ENCODE measurements around the gene NOTUM.
"Not testable (repeated sequence)": the region's sequence is repeated elsewhere in the genome, so short reads cannot be mapped to it uniquely, and the experiment has no call there.

NOTUM gene

DNA sequence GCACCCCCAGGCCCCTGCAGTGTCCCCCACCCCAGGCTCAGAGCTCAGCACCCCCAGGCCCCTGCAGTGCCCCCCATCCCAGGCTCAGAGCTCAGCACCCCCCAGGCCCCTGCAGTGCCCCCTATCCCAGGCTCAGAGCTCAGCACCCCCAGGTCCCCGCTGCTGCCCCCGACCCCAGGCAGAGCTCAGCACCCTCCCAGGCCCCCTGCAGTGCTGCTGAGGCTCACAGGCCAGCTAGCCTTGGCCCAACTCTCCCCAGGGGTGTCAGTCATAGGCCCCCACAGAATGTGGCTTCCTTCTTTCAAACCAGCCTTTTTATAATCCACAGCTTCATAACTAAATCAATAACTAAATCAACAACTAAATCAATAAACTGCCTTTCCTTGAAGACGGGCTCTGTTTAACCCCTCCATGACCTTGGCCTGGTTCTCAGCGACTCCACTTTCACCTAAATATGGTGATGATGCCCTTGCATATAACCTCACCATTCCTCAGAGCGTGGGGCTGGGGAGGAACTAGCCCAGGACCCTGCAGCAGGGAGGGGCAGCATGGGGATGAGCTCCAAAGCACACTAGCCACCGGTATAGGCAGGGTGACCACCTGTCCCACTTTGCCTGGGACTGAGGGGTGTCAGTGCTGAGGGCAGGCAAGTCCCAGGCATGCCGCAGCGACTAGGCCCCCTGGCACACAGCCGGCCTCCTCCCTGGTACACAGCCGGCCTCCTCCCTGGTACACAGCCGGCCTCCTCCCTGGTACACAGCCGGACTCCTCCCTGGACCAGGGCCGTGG lies 5.0 kb downstream of the NOTUM start:
- Histone ChIP-seq H3K36me3 (ENCODE audit: insufficient read depth, low read length) (no peaks in the 10 kb centered on the region), H2AFZ (ENCODE audit: low read depth, low read length) (no peak overlapping the region), H4K20me1 (ENCODE audit: insufficient read depth, low read length) (no peaks in the 10 kb centered on the region), H3K4me3 (ENCODE audit: low read depth in 1 of 2, low read length in 2 of 2) (no peak overlapping the region), H3K4me1 (ENCODE audit: insufficient read depth, low read length) (peaks cover 15% of the 10 kb centered on the region), H3K79me2 (ENCODE audit: insufficient read depth, low read length) (no peaks in the 10 kb centered on the region), H3K9ac (ENCODE audit: low read depth, low read length) (no peak overlapping the region), H3K27me3 (ENCODE audit: insufficient read depth, low read length, poor library complexity) (peaks cover 18% of the 10 kb centered on the region), H3K9me3 (ENCODE audit: insufficient read depth, low read length, severe bottlenecking) (no peaks in the 10 kb centered on the region), H3K27ac (ENCODE audit: low read length) (no peak overlapping the region), H3K4me2 (ENCODE audit: insufficient read depth, low read length) (no peak overlapping the region)
- TF ChIP-seq EZH2 (IDR thresholded peaks at IDR 0.05; ENCODE audit: borderline replicate concordance, low read depth, low read length, severe bottlenecking) (no peak), CTCF (IDR thresholded peaks at IDR 0.05; ENCODE audit: borderline replicate concordance, extremely low read depth, low read length, poor library complexity, severe bottlenecking) (no peak)
- no peak for DNase-seq
- no peak for ATAC-seq (ENCODE audit: insufficient read depth, low read depth)

DNA sequence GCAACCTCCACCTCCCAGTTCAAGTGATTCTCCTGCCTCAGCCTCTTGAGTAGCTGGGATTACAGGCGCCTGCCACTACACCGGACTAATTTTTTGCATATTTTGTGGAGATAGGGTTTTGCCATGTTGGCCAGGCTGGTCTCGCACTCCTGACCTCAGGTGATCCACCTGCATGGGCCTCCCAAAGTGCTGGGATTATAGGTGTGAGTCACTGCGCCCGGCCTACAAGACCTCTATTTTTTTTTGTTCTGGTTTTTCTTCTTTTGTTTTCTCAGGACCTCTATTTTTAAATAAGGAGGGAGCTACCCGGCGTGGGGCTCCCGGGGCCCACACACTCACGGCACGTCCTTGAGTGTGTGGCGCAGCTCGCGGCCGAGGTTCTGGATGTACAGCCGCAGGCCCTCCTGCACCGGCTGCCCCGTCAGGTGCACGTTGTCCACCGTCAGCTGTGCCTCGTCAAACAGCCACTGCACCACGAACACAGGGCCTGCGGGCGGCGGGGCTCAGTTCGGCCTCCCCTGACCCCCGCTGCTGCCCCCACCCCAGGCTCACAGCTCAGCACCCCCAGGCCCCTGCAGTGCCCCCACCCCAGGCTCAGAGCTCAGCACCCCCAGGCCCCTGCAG lies 5.8 kb downstream of the NOTUM start:
- H4K20me1 ChIP-seq (ENCODE audit: insufficient read depth, low read length), result no peaks in the 10 kb centered on the region
- DNase-seq (no peak), ATAC-seq (ENCODE audit: insufficient read depth, low read depth) (no peak)
- no peaks in the 10 kb centered on the region for H3K79me2 ChIP-seq (ENCODE audit: insufficient read depth, low read length)
- TF ChIP-seq CTCF (IDR thresholded peaks at IDR 0.05; ENCODE audit: borderline replicate concordance, extremely low read depth, low read length, poor library complexity, severe bottlenecking) (no peak), EZH2 (IDR thresholded peaks at IDR 0.05; ENCODE audit: borderline replicate concordance, low read depth, low read length, severe bottlenecking) (no peak)
- no peak overlapping the region for H3K9ac ChIP-seq (ENCODE audit: low read depth, low read length)
- H3K36me3 ChIP-seq (ENCODE audit: insufficient read depth, low read length), result no peaks in the 10 kb centered on the region
- H3K4me2 ChIP-seq (ENCODE audit: insufficient read depth, low read length), result no peak overlapping the region
- no peak overlapping the region for H3K4me3 ChIP-seq (ENCODE audit: low read depth in 1 of 2, low read length in 2 of 2)
- H3K27me3 ChIP-seq (ENCODE audit: insufficient read depth, low read length, poor library complexity), result peaks cover 15% of the 10 kb centered on the region
- H3K27ac ChIP-seq (ENCODE audit: low read length), result no peak overlapping the region
- H3K4me1 ChIP-seq (ENCODE audit: insufficient read depth, low read length), result peaks cover 15% of the 10 kb centered on the region
- H2AFZ ChIP-seq (ENCODE audit: low read depth, low read length), result no peak overlapping the region
- H3K9me3 ChIP-seq (ENCODE audit: insufficient read depth, low read length, severe bottlenecking), result no peaks in the 10 kb centered on the region

- Histone ChIP-seq H4K20me1 (ENCODE audit: insufficient read depth, low read length) (no peaks in the 10 kb centered on the region), H2AFZ (ENCODE audit: low read depth, low read length) (no peak overlapping the region), H3K9me3 (ENCODE audit: insufficient read depth, low read length, severe bottlenecking) (no peaks in the 10 kb centered on the region), H3K9ac (ENCODE audit: low read depth, low read length) (no peak overlapping the region), H3K79me2 (ENCODE audit: insufficient read depth, low read length) (no peaks in the 10 kb centered on the region), H3K36me3 (ENCODE audit: insufficient read depth, low read length) (no peaks in the 10 kb centered on the region), H3K27me3 (ENCODE audit: insufficient read depth, low read length, poor library complexity) (peaks cover 12% of the 10 kb centered on the region), H3K4me2 (ENCODE audit: insufficient read depth, low read length) (no peak overlapping the region), H3K27ac (ENCODE audit: low read length) (no peak overlapping the region), H3K4me3 (ENCODE audit: low read depth in 1 of 2, low read length in 2 of 2) (no peak overlapping the region), H3K4me1 (ENCODE audit: insufficient read depth, low read length) (peaks cover 9% of the 10 kb centered on the region)
- ATAC-seq (ENCODE audit: insufficient read depth, low read depth), result no peak
- no peak for DNase-seq
- no peak for TF ChIP-seq CTCF (IDR thresholded peaks at IDR 0.05; ENCODE audit: borderline replicate concordance, extremely low read depth, low read length, poor library complexity, severe bottlenecking)
- TF ChIP-seq EZH2 (IDR thresholded peaks at IDR 0.05; ENCODE audit: borderline replicate concordance, low read depth, low read length, severe bottlenecking), result no peak
Observed at GRCh38 chr17:81954131-81955057, 6.6 kb downstream of the NOTUM start.

DNA sequence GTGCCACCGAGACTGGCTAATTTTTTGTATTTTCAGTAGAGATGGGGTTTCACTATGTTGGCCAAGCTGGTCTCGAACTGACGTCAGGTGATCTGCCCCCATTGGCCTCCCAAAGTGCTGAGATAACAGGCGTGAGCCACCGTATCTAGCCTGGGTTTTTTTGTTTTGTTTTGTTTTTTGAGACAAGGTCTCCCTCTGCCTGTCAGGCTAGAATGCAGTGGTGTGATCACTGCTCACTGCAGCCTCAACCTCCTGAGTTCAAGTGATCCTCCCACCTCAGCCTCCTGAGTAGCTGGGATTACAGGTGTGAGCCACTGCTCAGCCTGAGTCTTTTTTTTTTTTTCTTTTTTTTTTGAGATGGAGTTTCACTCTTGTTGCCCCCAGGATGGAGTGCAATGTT lies 7.5 kb downstream of the NOTUM start:
- not testable (repeated sequence) for H3K9ac ChIP-seq (ENCODE audit: low read depth, low read length)

More for the DNA sequence above, 7.5 kb downstream of the NOTUM start:
- not testable (repeated sequence) for ATAC-seq (ENCODE audit: insufficient read depth, low read depth); H2AFZ ChIP-seq (ENCODE audit: low read depth, low read length); H3K36me3 ChIP-seq (ENCODE audit: insufficient read depth, low read length); H4K20me1 ChIP-seq (ENCODE audit: insufficient read depth, low read length); H3K4me3 ChIP-seq (ENCODE audit: low read depth in 1 of 2, low read length in 2 of 2); H3K27ac ChIP-seq (ENCODE audit: low read length); H3K27me3 ChIP-seq (ENCODE audit: insufficient read depth, low read length, poor library complexity); H3K4me2 ChIP-seq (ENCODE audit: insufficient read depth, low read length); DNase-seq; H3K9me3 ChIP-seq (ENCODE audit: insufficient read depth, low read length, severe bottlenecking); H3K4me1 ChIP-seq (ENCODE audit: insufficient read depth, low read length); H3K79me2 ChIP-seq (ENCODE audit: insufficient read depth, low read length)

All from DND-41 (cell line).